Calu3 (cell line): ENCODE results near the gene ZBTB38. TPM values are rescaled to one million over a fixed set of nuclear protein-coding genes. Genes with fewer than 3 reads are reported as not detected.
A peak's percentile ranks its signal among the peaks of the same experiment; 100 is the strongest.

ENCODE experiments used
- BruUV-seq: library from RNA; stranded (reverse); fragments of 400-500 nt; replicated peaks from 2 replicates; lab custom pipeline; 2021; lab: Mats Ljungman, UMichigan
- CTCF ChIA-PET: fragments of 300-600 bp; sonication (Branson Sonifier 250); formaldehyde crosslinking; loops from one replicate; lab custom pipeline; 2022; ENCODE audit warnings: antibody characterized with exemption; lab: Charles Lee
- DNase-seq: peaks from one replicate; pipeline ENCODE4 v3.0.0; 2022
- H3K27ac Mint-ChIP-seq: one replicate; pipeline ENCODE4 v1.8.0; 2022; ENCODE audit warnings: mixed read lengths; ENCODE audit not compliant: unreplicated experiment
- H3K27me3 Mint-ChIP-seq: one replicate; pipeline ENCODE4 v1.8.0; 2022; ENCODE audit warnings: mixed read lengths; ENCODE audit not compliant: unreplicated experiment
- H3K36me3 Mint-ChIP-seq: one replicate; pipeline ENCODE4 v1.8.0; 2022; ENCODE audit warnings: mild to moderate bottlenecking, moderate library complexity, mixed read lengths; ENCODE audit not compliant: insufficient read depth, unreplicated experiment
- H3K4me1 Mint-ChIP-seq: one replicate; pipeline ENCODE4 v1.8.0; 2022; ENCODE audit warnings: mild to moderate bottlenecking, low read depth, mixed read lengths; ENCODE audit not compliant: unreplicated experiment
- H3K4me3 Mint-ChIP-seq: one replicate; pipeline ENCODE4 v1.8.0; 2022; ENCODE audit warnings: mild to moderate bottlenecking, low read depth, moderate library complexity, mixed read lengths; ENCODE audit not compliant: unreplicated experiment
- H3K9me3 Mint-ChIP-seq: one replicate; pipeline ENCODE4 v1.8.0; 2022; ENCODE audit warnings: low read depth, mixed read lengths; ENCODE audit not compliant: unreplicated experiment
- CTCF ChIP-seq: fragments of 200-600 bp; IDR thresholded peaks from one replicate; pipeline ENCODE4 v1.8.0; 2022; ENCODE audit warnings: antibody characterized with exemption; ENCODE audit not compliant: unreplicated experiment
- intact Hi-C: fragments of 100-400 bp; cut with micrococcal nuclease; formaldehyde crosslinking; loops from one replicate; pipeline ENCODE4 v1.10.0; 2022; ENCODE audit not compliant: unreplicated experiment
- total RNA-seq: library from RNA; stranded (reverse); gene quantifications from 2 replicates; pipeline ENCODE4 v1.2.3, GENCODE V29; 2022

Gene ZBTB38
- total RNA-seq, 1 experiment from 2014 or later: 95.9 TPM

DNA sequence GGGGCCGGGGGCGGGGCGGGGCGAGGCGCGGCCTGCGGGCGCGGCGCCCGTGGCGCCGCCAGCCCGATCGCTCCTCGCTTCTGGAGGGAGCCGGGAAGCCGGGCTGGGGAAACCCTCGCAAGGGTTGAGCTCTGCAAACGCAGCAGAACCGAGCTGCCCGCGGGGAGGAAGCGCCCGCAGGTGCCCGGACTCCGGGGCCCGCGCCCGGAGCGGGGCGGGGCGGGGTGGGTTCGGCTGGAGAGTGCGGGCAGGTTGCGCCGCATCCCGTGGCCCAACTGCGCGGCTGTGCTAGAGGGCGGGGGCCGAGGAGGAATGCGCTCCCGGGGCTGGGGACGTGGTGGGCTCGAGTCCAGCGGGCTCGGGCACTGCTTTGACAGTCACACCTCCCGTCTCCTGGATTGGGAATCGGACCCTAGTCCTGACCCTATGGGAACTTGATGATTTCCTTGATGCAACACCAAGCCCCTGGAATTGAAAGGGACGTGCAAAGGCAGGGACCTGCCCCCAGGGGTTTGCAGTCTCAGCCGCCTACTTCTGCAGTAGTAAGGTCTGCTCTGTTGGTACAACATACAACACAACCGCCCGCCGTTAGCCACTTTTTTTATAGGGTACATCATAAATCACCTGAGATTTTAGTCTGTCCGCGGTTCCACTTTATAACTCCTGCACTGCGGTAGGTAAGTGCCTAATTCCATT, 34.3 kb downstream of the ZBTB38 start:
- Mint-ChIP-seq H3K4me3 (peak overlapping the region; percentile 49), H3K9me3 (no peaks in the 10 kb centered on the region), H3K27me3 (no peaks in the 10 kb centered on the region), H3K27ac (no peak overlapping the region), H3K4me1 (no peaks in the 10 kb centered on the region), H3K36me3 (peaks cover 17% of the 10 kb centered on the region)
- intact Hi-C loops: loop anchor here (5.0 kb wide), 1 partner anchor 35 kb away; no protein-coding TSS in a partner anchor
- peak; percentile 67 for DNase-seq
- no TSS peak for BruUV-seq
- CTCF ChIA-PET: interaction anchor here (1.1 to 1.6 kb wide), 4 partner anchors 23 to 94 kb away, joined by 3 to 5 read pairs (median 3); no protein-coding TSS in a partner anchor
- no peak for TF ChIP-seq CTCF

GRCh38 chr3:141403576-141403975, 35.3 kb downstream of the ZBTB38 start:
- BruUV-seq: TSS peak; percentile 17
- TF ChIP-seq CTCF: no peak

DNA sequence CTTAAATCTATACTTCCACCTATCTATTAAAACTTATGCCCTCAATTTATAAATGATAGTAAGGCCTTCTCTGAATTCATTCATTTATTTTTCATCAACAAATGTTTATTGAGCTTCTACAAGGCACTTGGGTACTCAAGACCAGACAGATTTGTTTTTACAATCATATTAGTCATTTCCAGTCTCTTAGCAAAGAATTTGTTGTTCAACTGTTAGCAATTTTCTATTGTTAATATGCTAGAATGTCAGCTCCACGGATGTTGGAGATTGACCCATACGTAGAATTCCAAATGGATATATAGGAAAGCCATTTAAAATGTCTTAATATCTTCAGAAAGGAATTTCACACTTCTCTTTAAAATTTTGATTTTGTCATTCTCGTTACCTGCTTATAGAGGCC, 36.7 kb downstream of the ZBTB38 start:
- peaks cover 9% of the 10 kb centered on the region for H3K4me1 Mint-ChIP-seq
- CTCF ChIA-PET: no interaction called here
- DNase-seq: no peak
- no TSS peak for BruUV-seq
- intact Hi-C loops: no loop called here
- H3K9me3 Mint-ChIP-seq: no peaks in the 10 kb centered on the region
- H3K36me3 Mint-ChIP-seq: peaks cover 17% of the 10 kb centered on the region
- H3K27me3 Mint-ChIP-seq: no peaks in the 10 kb centered on the region
- H3K4me3 Mint-ChIP-seq: no peak overlapping the region
- TF ChIP-seq CTCF: no peak
- H3K27ac Mint-ChIP-seq: no peak overlapping the region

More at GRCh38 chr3:141403576-141403975, 35.3 kb downstream of the ZBTB38 start:
- no peak for DNase-seq
- intact Hi-C loops: loop anchor here (5.0 kb wide), 1 partner anchor 34 kb away; no protein-coding TSS in a partner anchor
- H3K4me1 Mint-ChIP-seq: no peaks in the 10 kb centered on the region
- H3K36me3 Mint-ChIP-seq: peaks cover 17% of the 10 kb centered on the region
- CTCF ChIA-PET: interaction anchor here (1.1 to 1.6 kb wide), 2 partner anchors 22 to 92 kb away, joined by 3 to 5 read pairs; no protein-coding TSS in a partner anchor
- H3K9me3 Mint-ChIP-seq: no peaks in the 10 kb centered on the region
- H3K27me3 Mint-ChIP-seq: no peaks in the 10 kb centered on the region
- no peak overlapping the region for H3K27ac Mint-ChIP-seq
- H3K4me3 Mint-ChIP-seq: no peak overlapping the region

DNA sequence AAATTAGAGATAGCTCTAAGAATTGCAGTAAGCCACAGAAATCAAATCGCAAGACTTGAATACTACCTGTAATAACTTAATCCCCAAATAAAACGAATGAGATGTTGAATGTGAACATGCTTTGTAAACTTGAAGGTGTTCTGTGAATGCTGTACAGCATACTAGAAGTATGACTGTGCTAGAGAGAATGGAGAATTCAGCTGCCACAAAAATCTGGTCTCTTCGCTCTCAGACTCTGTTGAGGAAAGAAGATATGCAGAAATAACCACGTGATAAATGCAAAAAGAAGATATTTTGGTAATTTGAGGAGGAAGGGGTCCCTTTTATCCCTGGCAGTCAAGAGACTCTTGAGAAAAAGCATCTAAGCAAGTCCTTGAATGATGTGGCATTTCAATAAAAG, 37.3 kb downstream of the ZBTB38 start:
- H3K27ac Mint-ChIP-seq: no peak overlapping the region
- no peak for TF ChIP-seq CTCF
- CTCF ChIA-PET: no interaction called here
- no peaks in the 10 kb centered on the region for H3K27me3 Mint-ChIP-seq
- DNase-seq: no peak
- BruUV-seq: no TSS peak
- intact Hi-C loops: no loop called here
- H3K9me3 Mint-ChIP-seq: no peaks in the 10 kb centered on the region
- no peak overlapping the region for H3K4me3 Mint-ChIP-seq
- peaks cover 17% of the 10 kb centered on the region for H3K36me3 Mint-ChIP-seq
- peaks cover 15% of the 10 kb centered on the region for H3K4me1 Mint-ChIP-seq
